ENCODE measurements around the gene TOPBP1. TPM values are rescaled to one million over a fixed set of nuclear protein-coding genes. Genes with fewer than 3 reads are reported as not detected.

The TOPBP1 gene
- total RNA-seq, 4 donors from 2014 or later = 20.7 to 42.2 (median 28.7) TPM

DNA sequence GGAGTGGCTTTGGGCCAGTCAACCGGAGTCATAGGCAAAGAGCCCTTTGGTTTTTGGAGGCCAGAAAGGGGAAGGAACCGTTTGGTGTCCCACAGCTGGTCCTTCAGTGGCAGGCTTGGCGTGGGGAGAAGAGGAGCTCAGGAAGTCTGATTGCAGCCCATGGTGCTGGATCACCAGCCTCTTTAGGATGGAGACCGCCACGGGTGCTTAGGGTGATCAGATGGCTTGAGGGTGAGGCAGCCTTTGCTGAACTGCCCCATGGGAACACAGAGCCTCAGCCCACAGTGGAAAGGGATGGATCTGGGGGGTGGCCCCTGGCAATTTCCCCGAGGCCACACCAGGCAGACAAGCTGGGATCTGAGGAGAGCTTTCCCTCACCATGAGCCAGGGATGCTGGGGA, 38.6 kb upstream of the TOPBP1 start:
- no peak for DNase-seq (ENCODE audit: low spot score)
- TF ChIP-seq, protein P1, sequence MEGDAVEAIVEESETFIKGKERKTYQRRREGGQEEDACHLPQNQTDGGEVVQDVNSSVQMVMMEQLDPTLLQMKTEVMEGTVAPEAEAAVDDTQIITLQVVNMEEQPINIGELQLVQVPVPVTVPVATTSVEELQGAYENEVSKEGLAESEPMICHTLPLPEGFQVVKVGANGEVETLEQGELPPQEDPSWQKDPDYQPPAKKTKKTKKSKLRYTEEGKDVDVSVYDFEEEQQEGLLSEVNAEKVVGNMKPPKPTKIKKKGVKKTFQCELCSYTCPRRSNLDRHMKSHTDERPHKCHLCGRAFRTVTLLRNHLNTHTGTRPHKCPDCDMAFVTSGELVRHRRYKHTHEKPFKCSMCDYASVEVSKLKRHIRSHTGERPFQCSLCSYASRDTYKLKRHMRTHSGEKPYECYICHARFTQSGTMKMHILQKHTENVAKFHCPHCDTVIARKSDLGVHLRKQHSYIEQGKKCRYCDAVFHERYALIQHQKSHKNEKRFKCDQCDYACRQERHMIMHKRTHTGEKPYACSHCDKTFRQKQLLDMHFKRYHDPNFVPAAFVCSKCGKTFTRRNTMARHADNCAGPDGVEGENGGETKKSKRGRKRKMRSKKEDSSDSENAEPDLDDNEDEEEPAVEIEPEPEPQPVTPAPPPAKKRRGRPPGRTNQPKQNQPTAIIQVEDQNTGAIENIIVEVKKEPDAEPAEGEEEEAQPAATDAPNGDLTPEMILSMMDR (IDR thresholded peaks at IDR 0.05) = no peak

DNA sequence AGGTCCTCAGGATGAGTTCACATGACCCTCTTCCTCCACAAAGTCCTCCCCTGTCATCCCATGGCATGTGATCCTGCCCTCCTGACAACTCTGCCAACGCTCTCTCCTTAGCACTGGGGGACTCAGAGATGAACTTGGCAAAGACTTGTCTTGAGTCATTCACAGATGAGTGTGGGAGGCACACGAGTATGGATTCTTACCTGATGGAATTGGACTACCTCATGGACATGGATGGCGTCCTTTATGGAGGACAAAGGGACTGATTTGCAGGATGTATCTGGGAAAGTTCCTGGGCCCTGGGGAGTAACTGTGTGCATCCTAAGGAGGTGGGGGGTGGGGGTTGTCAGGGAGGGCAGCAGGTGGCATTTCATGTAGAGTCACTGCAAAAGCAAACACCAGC, 38.2 kb upstream of the TOPBP1 start:
- DNase-seq (ENCODE audit: low spot score) (no peak), ATAC-seq (ENCODE audit: low FRiP score) (no peak)
- TF ChIP-seq, protein P1 (IDR thresholded peaks at IDR 0.05) = no peak

More for the DNA sequence above, 38.6 kb upstream of the TOPBP1 start:
- no peak for ATAC-seq (ENCODE audit: low FRiP score)

- ATAC-seq (ENCODE audit: low FRiP score) (no peak), DNase-seq (ENCODE audit: low spot score) (no peak)
- TF ChIP-seq, protein P1 (IDR thresholded peaks at IDR 0.05) = no peak
Observed at GRCh38 chr3:133699467-133699866, 37.7 kb upstream of the TOPBP1 start.

GRCh38 chr3:133697960-133698359, 36.2 kb upstream of the TOPBP1 start:
- DNase-seq (ENCODE audit: low spot score) (no peak), ATAC-seq (ENCODE audit: low FRiP score) (no peak)
- TF ChIP-seq, protein P1 (IDR thresholded peaks at IDR 0.05) = no peak

DNA sequence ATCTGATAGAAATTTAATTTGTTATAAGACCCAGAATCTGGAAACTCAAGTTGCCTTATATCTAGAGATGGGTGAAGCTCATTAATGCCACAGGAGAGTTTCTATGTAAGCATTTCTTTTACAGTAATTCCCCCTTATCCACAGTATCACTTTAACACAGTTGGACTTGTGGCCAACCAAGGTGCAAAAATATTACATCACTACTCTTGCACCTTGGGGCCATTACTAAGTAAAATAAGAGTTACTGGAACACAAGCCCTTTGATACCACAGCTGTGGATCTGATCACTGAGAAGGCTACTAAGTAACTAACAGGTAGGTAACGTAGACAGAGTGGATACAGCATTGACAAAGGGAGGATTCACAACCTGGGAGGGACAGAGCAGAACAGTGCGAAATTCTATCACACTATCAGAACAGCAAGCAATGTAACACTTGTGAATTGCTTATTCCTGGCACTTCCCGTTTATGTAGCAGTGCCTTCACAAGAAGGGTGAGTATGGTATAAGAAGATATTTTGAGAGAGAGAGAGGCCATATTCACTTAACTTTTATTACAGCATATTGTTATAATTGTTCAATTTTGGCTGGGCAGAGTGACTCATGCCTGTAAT, 33.9 kb upstream of the TOPBP1 start:
- TF ChIP-seq, protein P1 (IDR thresholded peaks at IDR 0.05) = no peak
- DNase-seq (ENCODE audit: low spot score) (no peak), ATAC-seq (ENCODE audit: low FRiP score) (no peak)

- ATAC-seq (ENCODE audit: low FRiP score) = no peak
Observed at GRCh38 chr3:133694288-133695268, 32.8 kb upstream of the TOPBP1 start.

More at GRCh38 chr3:133694288-133695268, 32.8 kb upstream of the TOPBP1 start:
- TF ChIP-seq, protein P1 (IDR thresholded peaks at IDR 0.05) = no peak
- no peak for DNase-seq (ENCODE audit: low spot score)
